Thoracic aorta (tissue), 2 donors: Measurements from ENCODE around the gene SLC24A1. TPM values are rescaled to one million over a fixed set of nuclear protein-coding genes. Genes with fewer than 3 reads are reported as not detected.

Source experiments
- ATAC-seq: fragments of 150-250 bp; one replicate; pipeline ENCODE4 v1.8.0; 2017; ENCODE audit warnings: low read depth; ENCODE audit not compliant: insufficient number of reproducible peaks, low FRiP score
- DNase-seq: peaks from one replicate; pipeline ENCODE4 v3.0.0-alpha.2; 2020; ENCODE audit warnings: low spot score
- H3K27ac ChIP-seq, 2 donors: fragments of 200-600 bp; sonication (generic); 1 replicate in 1 of 2; 2 replicates in 1 of 2; pipeline ENCODE4 v1.5.1; 2016; ENCODE audit warnings: mild to moderate bottlenecking in 2 of 2, moderate library complexity in 2 of 2
- H3K27me3 ChIP-seq: fragments of 200-600 bp; sonication (generic); replicated peaks from 2 replicates; pipeline ENCODE4 v1.6.0; 2016; ENCODE audit warnings: mild to moderate bottlenecking; ENCODE audit not compliant: insufficient read depth
- H3K36me3 ChIP-seq: fragments of 200-600 bp; sonication (generic); one replicate; pipeline ENCODE4 v1.5.1; 2016
- H3K4me1 ChIP-seq, 2 donors: fragments of 200-600 bp; sonication (generic); 1 replicate in 1 of 2; 2 replicates in 1 of 2; pipeline versions ENCODE4 v1.5.1 to v1.6.0; 2016; ENCODE audit warnings: low read depth in 2 of 2, mild to moderate bottlenecking in 1 of 2; ENCODE audit not compliant: control insufficient read depth in 1 of 2
- H3K4me3 ChIP-seq: fragments of 200-600 bp; sonication (generic); 2 replicates; pipeline ENCODE4 v1.5.1; 2016; ENCODE audit warnings: mild to moderate bottlenecking
- H3K9me3 ChIP-seq: fragments of 200-600 bp; sonication (generic); 2 replicates; pipeline ENCODE4 v1.5.1; 2016
- CTCF ChIP-seq: fragments of 200-600 bp; sonication (generic); IDR thresholded peaks from one replicate; pipeline ENCODE4 v1.5.1; 2019; ENCODE audit warnings: antibody characterized with exemption
- total RNA-seq, 2 donors: library from RNA; depleted of rRNA; stranded (reverse); fragments of >200 nt; gene quantifications; one replicate each; pipeline versions ENCODE4 v1.1.0 to v1.2.3, GENCODE V29; 2016

The SLC24A1 gene
- total RNA-seq, 2 donors from 2014 or later: 6.1 to 7.3 TPM

- DNase-seq: no peak
- ATAC-seq: no peak
- no peaks in the 10 kb centered on the region for H3K27me3 ChIP-seq
- no peak for TF ChIP-seq CTCF
- no peaks in the 10 kb centered on the region for H3K9me3 ChIP-seq
- H3K4me1 ChIP-seq: no peaks in the 10 kb centered on the region
- H3K4me3 ChIP-seq: no peak overlapping the region
- H3K36me3 ChIP-seq: peaks cover 9% of the 10 kb centered on the region
- no peak overlapping the region for H3K27ac ChIP-seq
These were observed 53.8 kb downstream of the SLC24A1 start for GRCh38 chr15:65675551-65675950.

DNA sequence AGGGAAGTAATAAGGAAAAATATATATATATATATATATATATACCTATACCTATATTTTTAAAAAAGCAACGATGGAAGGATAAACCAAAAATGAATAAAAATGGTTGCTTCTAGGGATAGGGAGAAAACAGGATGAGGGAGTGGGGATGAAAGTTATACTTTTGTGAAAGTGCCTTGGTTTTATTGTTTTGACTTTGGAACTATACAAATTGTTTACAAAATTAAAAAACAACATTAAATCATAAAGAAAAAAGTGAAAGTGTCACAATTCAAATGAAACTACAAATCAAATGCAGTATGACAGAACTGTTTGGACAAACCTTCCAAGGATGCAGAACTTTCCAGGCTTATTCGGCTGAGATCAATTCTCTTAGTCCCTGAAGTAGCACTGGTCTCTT, 54.4 kb downstream of the SLC24A1 start:
- no peak for DNase-seq
- ATAC-seq: no peak
- no peak overlapping the region for H3K27ac ChIP-seq
- no peak for TF ChIP-seq CTCF
- peaks cover 3% of the 10 kb centered on the region for H3K36me3 ChIP-seq
- no peak overlapping the region for H3K4me3 ChIP-seq
- H3K4me1 ChIP-seq: no peaks in the 10 kb centered on the region
- H3K9me3 ChIP-seq: no peaks in the 10 kb centered on the region
- H3K27me3 ChIP-seq: no peaks in the 10 kb centered on the region

- no peak for ATAC-seq
- Histone ChIP-seq H3K4me3 (no peak overlapping the region), H3K4me1 (no peaks in the 10 kb centered on the region), H3K9me3 (no peaks in the 10 kb centered on the region), H3K27ac (no peak overlapping the region), H3K36me3 (no peaks in the 10 kb centered on the region), H3K27me3 (no peaks in the 10 kb centered on the region)
- no peak for DNase-seq
- no peak for TF ChIP-seq CTCF
These were observed 58.8 kb downstream of the SLC24A1 start for GRCh38 chr15:65680544-65680943.

- Histone ChIP-seq H3K27me3 (no peaks in the 10 kb centered on the region), H3K4me3 (no peak overlapping the region), H3K36me3 (no peaks in the 10 kb centered on the region), H3K27ac (no peak overlapping the region), H3K9me3 (no peaks in the 10 kb centered on the region), H3K4me1 (no peaks in the 10 kb centered on the region)
- no peak for TF ChIP-seq CTCF
- DNase-seq (no peak), ATAC-seq (no peak)
These were observed 60.7 kb downstream of the SLC24A1 start for GRCh38 chr15:65682404-65682911.

- H3K9me3 ChIP-seq: no peaks in the 10 kb centered on the region
- DNase-seq (no peak), ATAC-seq (no peak)
- H3K4me3 ChIP-seq: no peak overlapping the region
- TF ChIP-seq CTCF: no peak
- no peaks in the 10 kb centered on the region for H3K4me1 ChIP-seq
- no peak overlapping the region for H3K27ac ChIP-seq
- H3K36me3 ChIP-seq: peaks cover 26% of the 10 kb centered on the region
- no peaks in the 10 kb centered on the region for H3K27me3 ChIP-seq
These were observed 66.7 kb downstream of the SLC24A1 start for GRCh38 chr15:65688462-65688861.
